Adipose tissue (tissue), 3 donors: ENCODE measurements around the gene ISCU. TPM values are rescaled to one million over a fixed set of nuclear protein-coding genes. Genes with fewer than 3 reads are reported as not detected.
"Not testable (repeated sequence)": the region's sequence is repeated elsewhere in the genome, so short reads cannot be mapped to it uniquely, and the experiment has no call there.

ENCODE experiments used
- H3K27ac ChIP-seq: one replicate; pipeline ENCODE4 v1.5.1; 2013; ENCODE audit warnings: low read depth, low read length
- WGBS, 3 donors: extraction: QIAGEN DNeasy Blood & Tissue Kit; methylation state at CpG; one replicate each; pipeline ENCODE4 v1.1.7; 2013; 5-methylcytosine and 5-hydroxymethylcytosine counted together
- polyA plus RNA-seq, 3 donors: library from polyadenylated mRNA; stranded (reverse); fragments of 200-250 nt; gene quantifications; one replicate each; pipeline ENCODE4 v1.2.3, GENCODE V29; 2013
- donor health status: healthy with polysubstance abuse.
- donor health status: Bipolar disorder and iron deficiency.
- donor health status: healthy.

Gene ISCU
- polyA plus RNA-seq, 3 donors: 59.0 to 267 (median 184) TPM

DNA sequence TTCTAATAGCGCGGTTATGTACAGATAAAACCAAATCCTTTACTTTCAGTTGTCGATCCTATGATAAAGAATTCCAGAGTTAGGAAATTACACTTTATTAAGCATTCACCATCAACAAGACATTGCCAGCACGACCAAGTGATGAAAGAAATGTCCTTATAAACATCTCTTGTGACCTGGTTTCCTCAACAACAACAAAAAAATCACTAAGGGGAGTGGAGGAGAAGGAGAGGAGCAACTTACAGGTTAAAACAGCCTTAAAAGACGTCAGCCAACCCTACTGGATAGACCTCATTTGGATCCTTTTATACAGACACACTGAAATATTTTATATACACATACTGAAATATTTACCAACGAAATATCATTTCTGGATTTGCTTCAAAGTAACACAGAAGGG is 24.2 kb upstream of the ISCU start:
- WGBS, 3 donors: 67 to 78% (median 78%) methylated on average over 6 of the region's 6 CpGs
- no peak overlapping the region for H3K27ac ChIP-seq

GRCh38 chr12:108538616-108539195 is 23.7 kb upstream of the ISCU start:
- H3K27ac ChIP-seq: no peak overlapping the region
- WGBS, 3 donors: 92 to 95% (median 94%) methylated on average over 10 of the region's 10 CpGs

GRCh38 chr12:108542320-108542719 is 20.1 kb upstream of the ISCU start:
- WGBS, 3 donors: 92 to 97% (median 94%) methylated on average over 4 of the region's 4 CpGs
- H3K27ac ChIP-seq: no peak overlapping the region

- no peak overlapping the region for H3K27ac ChIP-seq
- 90 to 95% (median 93%) methylated on average over 3 of the region's 3 CpGs for WGBS, 3 donors
Measured at GRCh38 chr12:108543652-108544051, 18.7 kb upstream of the ISCU start.

DNA sequence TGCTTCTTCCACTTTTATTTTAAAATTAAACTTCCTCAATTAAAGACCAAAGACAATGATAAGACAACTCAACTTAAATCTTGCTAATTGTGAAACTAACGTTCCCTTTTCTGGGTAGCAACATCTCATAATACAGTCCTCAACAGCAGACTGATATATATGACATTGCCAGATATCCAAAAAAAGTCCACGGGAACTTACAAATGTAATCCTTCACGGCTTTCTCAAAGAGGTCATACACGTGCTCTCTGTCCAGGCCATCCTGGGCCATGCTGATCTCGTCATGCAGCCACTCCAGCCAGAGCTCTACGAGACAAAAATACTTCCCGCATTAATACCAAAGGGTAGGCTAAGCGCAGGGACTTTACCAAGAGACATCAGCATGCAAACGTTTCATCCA is 14.7 kb upstream of the ISCU start:
- no peak overlapping the region for H3K27ac ChIP-seq
- 67 to 83% (median 71%) methylated on average over 9 of the region's 9 CpGs for WGBS, 3 donors

- 67 to 72% (median 70%) methylated on average over 7 of the region's 7 CpGs for WGBS, 3 donors
- H3K27ac ChIP-seq: no peak overlapping the region
Measured at GRCh38 chr12:108548954-108549521, 13.4 kb upstream of the ISCU start.

DNA sequence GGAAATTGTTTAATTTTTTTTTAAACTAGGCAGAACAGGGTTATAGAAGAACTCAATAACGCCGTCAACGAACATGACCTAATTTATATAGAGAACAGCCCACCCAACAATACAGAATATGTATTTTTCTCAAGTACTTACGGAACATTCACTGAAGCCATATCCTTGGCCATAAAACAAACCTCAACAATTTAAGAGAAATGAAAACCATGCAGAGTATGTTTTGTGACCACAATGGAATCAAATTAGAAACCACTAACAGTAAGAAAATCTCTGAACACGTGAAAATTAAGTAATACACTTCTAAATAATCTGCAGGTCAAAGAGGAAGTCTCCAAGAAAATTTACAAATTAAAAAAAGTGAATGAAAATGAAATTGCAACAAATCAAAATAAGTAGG is 10.9 kb upstream of the ISCU start:
- WGBS, 3 donors: 67 to 83% (median 75%) methylated on average over 5 of the region's 5 CpGs

GRCh38 chr12:108553799-108554198 is 8.6 kb upstream of the ISCU start:
- WGBS, 3 donors: 92 to 95% (median 92%) methylated on average over 5 of the region's 5 CpGs
- H3K27ac ChIP-seq: no peak overlapping the region

More for the DNA sequence above, 10.9 kb upstream of the ISCU start:
- H3K27ac ChIP-seq: no peak overlapping the region

- 89 to 94% (median 92%) methylated on average over 9 of the region's 9 CpGs for WGBS, 3 donors
- not testable (repeated sequence) for H3K27ac ChIP-seq
Measured at GRCh38 chr12:108555383-108555782, 7.0 kb upstream of the ISCU start.

- H3K27ac ChIP-seq: no peak overlapping the region
- 75 to 85% (median 79%) methylated on average over 13 to 14 of the region's 14 CpGs for WGBS, 3 donors
Measured at GRCh38 chr12:108559007-108559655, 3.3 kb upstream of the ISCU start.

- 49 to 64% (median 54%) methylated on average over 3 of the region's 3 CpGs for WGBS, 3 donors
- no peak overlapping the region for H3K27ac ChIP-seq
Measured at GRCh38 chr12:108559748-108560147, 2.6 kb upstream of the ISCU start.

DNA sequence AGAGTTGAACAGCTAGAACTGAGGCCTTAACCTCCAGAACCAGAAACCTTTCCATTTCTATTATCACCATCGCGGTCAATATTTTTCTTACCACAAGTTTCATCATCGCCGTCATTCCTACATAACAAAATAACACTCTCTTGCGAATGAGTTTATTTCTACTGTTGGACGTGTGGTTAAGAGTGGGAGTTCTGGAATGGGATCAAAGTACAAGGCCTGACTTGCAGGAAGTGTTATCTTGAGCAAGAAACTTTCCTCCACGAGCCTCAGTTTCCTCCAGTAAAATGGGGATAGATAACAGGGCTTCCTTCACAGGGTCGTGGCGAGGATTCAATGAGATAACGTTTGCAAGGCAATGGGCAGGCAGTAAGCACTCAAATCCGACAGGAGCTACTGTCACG is 2.1 kb upstream of the ISCU start:
- 1 to 2% (median 1%) methylated on average over 12 of the region's 12 CpGs for WGBS, 3 donors
- no peak overlapping the region for H3K27ac ChIP-seq

DNA sequence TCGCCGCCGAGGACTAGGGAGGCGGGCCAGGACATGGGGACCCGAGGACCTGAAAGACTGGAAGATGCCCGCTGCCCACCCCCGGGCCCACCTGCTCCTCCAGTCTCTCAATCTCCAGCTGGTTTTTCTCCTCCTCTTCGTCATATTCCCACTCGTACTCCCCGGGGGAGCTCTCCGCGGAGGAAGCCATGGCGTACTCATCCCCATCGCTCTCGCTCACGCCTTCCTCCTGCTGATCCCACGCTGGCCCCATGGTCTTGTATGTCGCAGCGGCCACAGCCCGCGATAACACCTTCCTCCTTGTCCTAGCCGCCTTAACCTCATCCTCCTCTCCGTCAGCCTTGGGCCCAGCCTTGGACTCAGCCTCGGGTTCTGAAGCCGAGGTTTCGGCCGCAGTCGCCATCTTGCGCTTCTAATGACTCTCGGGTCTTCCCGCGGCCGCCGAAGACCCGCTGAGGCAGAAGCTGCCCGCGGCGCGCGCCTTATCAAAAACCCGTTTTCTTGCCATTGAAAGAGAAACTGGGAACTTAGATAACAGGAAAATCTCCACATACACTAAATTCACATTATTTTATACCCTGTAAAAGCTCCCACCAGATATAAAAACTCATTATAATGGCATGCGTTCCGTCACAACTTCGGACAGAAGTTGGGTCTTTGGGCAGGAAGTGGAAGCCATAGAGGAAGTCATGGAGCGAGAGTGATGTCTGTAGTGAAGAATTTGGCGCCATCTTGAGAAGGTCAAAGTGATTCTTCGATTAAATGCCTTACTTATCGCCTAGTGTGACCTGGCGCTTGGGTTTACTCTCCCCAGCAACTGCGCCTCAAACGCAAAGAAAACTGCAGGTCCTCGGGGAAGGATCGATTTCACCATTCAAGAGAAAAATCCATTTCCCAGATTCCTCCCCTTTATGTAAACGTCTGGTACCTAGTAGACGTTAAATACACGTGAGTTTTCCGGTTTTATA is 1.4 kb upstream of the ISCU start, which contains the start of gene SART3:
Gene SART3 (minus strand): TSS at position 422 of the 968 bp plus-strand sequence. CDS start 19 bp downstream, at position 403.
- H3K27ac ChIP-seq: peak within 1 kb of the TSS; percentile 57
- WGBS, 3 donors: 0 to 1% (median 0%) methylated on average over 57 of the region's 57 CpGs

GRCh38 chr12:108561852-108562347 is 496 bp upstream of the ISCU start:
- WGBS, 3 donors: 0 to 1% (median 0%) methylated on average over 20 of the region's 20 CpGs
- no peak overlapping the region for H3K27ac ChIP-seq

DNA sequence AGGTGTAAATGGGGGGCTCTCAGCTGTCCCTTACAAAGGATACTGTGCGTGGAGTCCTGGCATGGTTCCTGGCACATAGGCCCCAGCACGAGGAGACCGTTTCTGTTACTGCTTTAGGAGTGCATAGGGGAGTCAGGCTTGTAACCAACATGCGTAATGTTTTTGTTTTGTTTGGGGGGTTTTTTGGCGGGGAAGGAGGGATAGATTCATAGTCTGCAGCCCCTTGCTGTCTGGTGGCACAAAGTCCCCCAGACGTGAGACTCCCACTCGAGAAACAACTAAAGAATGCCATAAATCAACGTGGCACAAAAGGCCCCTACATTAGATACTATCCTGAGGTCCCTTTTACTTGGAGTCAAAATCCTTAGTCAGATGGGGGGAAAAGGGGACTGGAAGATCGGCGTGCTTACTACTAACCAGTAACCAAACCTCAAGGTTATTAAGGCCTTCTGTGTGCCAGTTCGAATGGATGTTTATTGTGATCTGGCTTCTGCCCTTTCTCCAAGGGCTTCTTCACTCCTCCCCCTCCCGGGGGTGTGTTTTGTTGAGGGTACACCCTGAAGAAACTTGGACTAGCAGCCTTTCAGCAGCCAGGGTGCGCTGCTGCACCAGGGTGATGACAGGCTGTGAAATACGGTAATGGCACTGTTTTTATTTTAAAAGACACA is 874 bp downstream of the ISCU start:
- H3K27ac ChIP-seq: no peak overlapping the region
- WGBS, 3 donors: 0 to 2% (median 1%) methylated on average over 14 of the region's 14 CpGs

- H3K27ac ChIP-seq: no peak overlapping the region
- WGBS, 3 donors: 2 to 5% (median 3%) methylated on average over 1 of the region's 1 CpG
Measured at GRCh38 chr12:108563804-108564151, 1.4 kb downstream of the ISCU start.

DNA sequence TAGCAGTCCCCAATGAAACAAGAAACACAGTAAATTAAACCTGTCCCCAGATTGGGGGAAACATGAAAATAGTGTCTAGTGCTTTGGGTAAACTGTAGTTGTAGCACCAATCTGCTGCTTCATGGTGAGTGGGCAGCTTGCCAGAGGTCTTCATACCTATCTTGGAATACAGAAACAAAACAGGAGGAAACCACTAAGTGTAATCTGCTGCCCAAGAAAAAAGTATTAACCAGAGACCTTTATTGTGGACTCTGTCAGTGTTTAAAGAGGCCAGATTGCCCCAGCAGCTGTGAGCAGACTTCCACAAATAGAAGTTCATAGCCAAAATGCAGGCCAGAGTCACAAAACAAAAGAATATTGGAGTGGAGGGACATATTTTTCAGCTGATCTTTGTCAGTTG is 2.3 kb downstream of the ISCU start:
- H3K27ac ChIP-seq: no peak overlapping the region

- WGBS, 3 donors: 65 to 86% (median 76%) methylated on average over 3 of the region's 3 CpGs
- H3K27ac ChIP-seq: no peak overlapping the region
Measured at GRCh38 chr12:108565146-108565545, 2.8 kb downstream of the ISCU start.
